ENCODE data around the gene COX4I1.

COX4I1 gene

DNA sequence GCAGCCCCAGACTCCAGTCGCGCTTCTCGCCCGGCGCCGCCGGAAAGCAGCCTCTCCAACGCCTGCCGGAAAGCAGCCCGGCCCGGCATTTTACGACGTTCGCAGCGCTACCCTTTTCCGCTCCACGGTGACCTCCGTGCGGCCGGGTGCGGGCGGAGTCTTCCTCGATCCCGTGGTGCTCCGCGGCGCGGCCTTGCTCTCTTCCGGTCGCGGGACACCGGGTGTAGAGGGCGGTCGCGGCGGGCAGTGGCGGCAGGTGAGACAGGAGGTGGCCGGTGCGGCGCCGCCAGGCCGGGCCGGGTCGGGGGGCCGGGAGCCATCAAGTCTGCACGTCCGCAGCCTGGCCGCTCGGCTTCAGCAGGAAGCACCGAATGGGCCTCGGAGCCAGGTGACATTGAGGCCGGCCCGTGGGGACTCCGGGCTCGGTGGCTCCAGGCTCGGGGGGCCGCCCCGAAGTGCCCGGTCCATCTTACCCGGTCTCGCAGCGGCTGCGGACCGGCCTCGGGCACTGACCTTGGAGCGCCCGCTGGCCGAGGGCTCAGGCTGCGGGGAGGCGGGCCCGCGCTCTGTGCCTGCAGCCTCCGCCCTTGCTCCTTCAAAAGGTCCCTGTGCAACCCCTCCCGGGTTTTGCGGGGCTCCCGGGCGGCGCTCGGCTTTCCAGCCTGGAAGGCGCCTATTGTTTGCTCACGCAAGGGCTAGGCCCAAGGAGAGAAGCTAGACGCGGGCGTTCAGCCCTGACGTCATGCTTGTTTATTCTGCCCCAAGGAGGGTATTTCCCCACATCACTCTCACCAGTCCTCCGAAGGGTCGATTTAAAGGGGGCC lies at the start of gene COX4I1, which contains the start of gene EMC8:
Gene COX4I1, plus strand, starts transcription at position 199 of the 824 bp plus-strand sequence. CDS start 1,511 bp downstream, outside the sequence.
Gene EMC8, minus strand, starts transcription at position 48 of the 824 bp plus-strand sequence. CDS start 249 bp downstream, outside the sequence.
- peak; percentile 96 for DNase-seq

DNA sequence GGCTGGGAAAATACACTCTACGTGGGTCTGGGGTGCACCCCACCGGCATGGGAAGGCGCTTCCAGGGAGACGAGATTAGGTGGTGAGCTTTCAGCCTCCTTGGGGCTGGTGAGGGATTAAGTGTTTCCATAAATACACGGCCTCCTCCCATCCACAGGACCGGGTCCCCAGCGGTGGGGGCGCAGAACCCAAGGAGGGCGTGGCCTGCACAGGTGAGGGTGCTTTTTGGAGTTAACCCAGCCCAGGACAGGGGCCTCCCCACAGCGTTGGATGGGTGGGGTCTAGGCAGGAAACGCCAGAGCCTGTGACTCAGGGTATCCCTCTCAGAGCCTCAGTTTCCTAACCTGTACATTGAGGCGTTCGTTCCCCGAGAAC lies 49.7 kb upstream of the COX4I1 start:
- DNase-seq, result no peak

GRCh38 chr16:85750146-85750826 lies 49.2 kb upstream of the COX4I1 start:
- DNase-seq, result peak; percentile 74

DNA sequence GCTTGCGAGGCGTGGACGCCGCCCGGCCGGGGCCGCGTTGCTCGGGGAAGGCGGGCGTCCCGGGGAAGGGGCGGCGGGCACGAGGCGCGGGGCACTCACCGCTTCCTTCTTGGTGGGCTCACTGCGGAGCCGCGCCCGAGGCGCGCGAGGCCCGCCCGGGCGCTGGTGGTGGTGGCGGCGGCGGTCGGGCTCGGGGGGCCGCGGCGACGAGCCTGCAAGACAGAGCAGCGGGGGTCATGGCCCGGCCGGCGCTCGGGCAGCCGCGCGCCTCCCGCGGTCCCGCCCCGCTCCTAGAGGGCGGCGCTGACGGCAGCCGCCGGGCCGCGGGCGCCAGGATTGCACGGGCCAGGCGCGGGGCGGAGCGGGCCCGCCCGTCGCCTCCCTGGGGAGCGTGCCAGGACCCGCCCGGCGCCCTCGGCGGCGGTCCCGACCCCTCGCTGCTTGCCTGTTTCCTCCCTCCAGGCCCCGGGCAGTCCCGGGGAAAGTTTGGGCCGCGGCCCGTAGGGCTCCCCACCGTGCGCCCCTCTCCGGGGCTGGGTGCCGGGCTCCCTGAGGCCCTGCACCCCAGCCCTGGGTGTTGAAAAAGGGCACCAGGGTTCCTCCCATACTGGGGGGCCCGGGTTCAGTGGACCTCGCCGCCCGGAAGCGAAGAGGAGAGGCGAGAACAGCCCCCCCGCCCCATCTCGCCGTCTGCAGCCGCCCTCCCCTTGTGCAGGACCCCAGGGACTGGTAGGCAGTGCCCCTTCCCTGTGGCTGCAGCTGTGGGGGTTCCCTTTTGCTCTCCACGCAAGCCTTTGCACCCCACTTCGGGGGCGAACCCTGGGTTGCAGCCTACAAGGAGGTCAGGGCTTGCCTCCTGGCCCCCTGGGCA lies 48.4 kb upstream of the COX4I1 start, which contains the start of gene C16orf74:
Gene C16orf74, minus strand, starts transcription at position 270 of the 871 bp plus-strand sequence. CDS start 15,879 bp downstream, outside the sequence.
- no peak for DNase-seq

- DNase-seq, result no peak
These were observed 47.6 kb upstream of the COX4I1 start for GRCh38 chr16:85751698-85752501.

- no peak for DNase-seq
These were observed 46.7 kb upstream of the COX4I1 start for GRCh38 chr16:85752511-85753420.

- DNase-seq, result no peak
These were observed 45.9 kb upstream of the COX4I1 start for GRCh38 chr16:85753559-85753958.

DNA sequence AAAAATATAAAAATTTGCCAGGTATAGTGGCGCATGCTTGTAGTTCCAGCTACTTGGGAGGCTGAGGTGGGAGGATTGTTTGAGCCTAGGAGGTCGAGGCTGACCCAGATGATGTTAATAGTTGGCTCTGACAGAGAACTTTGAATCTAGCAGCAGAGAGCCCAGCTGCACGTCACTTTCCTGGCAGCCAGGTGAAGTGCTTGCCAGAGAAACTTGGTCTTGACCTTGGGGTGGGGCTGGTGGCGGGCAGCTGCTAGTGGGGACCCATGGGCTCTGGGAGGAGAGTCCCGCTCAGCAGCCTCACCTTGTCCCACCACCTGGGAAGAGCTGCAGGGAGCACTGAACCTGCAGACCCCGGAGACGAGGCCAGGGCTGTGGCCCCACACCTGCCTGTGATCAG lies 45.5 kb upstream of the COX4I1 start:
- no peak for DNase-seq

- no peak for DNase-seq
These were observed 45.1 kb upstream of the COX4I1 start for GRCh38 chr16:85754413-85754812.

- no peak for DNase-seq
These were observed 43.3 kb upstream of the COX4I1 start for GRCh38 chr16:85755929-85756768.

DNA sequence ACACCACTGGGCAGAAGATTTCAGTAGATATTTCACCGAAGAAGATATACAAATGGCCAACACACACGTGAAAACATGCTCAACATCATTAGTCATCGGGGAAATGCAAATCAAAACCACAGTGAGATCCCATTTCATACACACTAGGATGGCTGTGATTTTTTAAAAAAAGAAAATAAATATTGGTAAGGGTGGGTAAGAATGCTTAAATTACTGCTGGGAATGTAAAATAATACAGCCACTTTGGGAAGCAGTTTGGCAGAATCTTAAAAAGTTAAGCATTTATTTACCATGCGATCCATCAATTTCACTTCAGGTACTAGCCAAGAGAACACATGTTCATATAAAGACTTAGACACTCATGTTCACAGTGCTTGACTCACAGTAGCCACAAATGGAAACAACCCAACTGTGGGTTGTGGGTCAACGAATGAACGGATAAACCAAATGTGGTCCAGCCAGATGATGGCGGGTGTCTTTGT lies 42.1 kb upstream of the COX4I1 start:
- no peak for DNase-seq

DNA sequence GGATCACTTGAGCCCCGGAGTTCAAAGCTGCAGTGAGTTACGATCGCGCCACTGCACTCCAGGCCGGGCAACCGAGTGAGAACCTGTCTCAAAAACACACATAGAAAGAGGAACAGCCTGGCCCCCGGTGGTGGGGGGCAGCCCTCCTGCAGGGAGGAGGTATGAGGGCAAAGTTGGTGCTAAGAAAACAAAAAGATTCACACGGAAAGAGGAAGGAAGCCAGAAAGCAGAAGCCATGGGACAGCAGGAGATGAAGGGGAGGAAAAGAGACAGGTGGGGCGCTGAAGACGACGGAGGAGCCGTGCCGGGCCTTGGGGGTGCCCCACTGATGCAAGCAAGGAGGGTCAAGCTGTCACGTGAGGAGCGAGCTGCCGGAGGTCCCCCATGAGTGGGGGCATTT lies 40.4 kb upstream of the COX4I1 start:
- no peak for DNase-seq

- no peak for DNase-seq
These were observed 39.7 kb upstream of the COX4I1 start for GRCh38 chr16:85759631-85760419.

- no peak for DNase-seq
These were observed 37.6 kb upstream of the COX4I1 start for GRCh38 chr16:85761861-85762260.

GRCh38 chr16:85762970-85763369 lies 36.5 kb upstream of the COX4I1 start:
- no peak for DNase-seq

GRCh38 chr16:85763616-85764015 lies 35.9 kb upstream of the COX4I1 start:
- DNase-seq, result no peak

GRCh38 chr16:85765211-85765610 lies 34.3 kb upstream of the COX4I1 start:
- DNase-seq, result no peak

DNA sequence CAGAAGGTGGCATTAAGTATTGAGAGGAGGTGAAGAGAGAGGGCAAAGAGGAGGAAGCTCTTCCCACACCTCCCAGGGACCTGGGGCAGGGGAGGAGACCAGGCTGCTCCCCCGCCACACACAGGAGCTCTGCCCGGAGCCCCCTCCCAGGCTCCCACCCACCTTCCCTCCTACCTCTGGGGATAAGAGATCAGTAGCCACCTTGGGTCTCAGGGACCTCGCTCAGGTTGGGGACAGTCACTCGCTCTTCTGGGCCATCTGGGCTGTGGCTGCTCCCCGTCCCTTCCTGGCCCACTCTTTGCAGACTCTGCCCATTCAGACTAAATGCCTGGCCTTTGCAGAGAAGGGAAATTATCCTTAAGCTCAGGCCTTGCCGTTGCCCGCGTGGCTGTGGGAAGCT lies 33.7 kb upstream of the COX4I1 start:
- DNase-seq, result no peak

- DNase-seq, result no peak
These were observed 32.0 kb upstream of the COX4I1 start for GRCh38 chr16:85767531-85767930.
